ENCODE data around the gene SMAD2. TPM values are rescaled to one million over a fixed set of nuclear protein-coding genes. Genes with fewer than 3 reads are reported as not detected.
"Not testable (repeated sequence)": the region's sequence is repeated elsewhere in the genome, so short reads cannot be mapped to it uniquely, and the experiment has no call there.

The SMAD2 gene
- total and polyA plus RNA-seq, 9 of the 15 experiments (the other 6 are each of a cell fraction or from before 2014, with no cell fraction given): 9.2 to 49.6 (median 33.7) TPM

DNA sequence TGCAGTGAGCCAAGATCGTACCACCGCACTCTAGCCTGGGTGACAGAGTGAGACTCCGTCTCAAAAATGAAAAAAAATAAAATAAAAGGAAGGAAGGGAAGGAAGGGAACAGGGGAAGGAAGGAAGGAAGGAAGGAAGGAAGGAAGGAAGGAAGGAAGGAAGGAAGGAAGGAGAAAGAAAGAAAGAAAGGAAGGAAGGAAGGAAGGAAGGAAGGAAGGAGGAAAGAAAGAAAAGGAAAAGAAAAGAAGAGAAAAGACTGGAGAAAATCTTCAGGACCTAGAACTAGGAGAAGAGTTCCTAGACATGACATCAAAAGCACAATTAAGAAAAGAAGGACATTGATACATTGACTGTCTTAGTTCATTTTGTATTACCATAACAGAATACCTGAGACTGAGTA lies 163.3 kb downstream of the SMAD2 start:
- POLR2A ChIA-PET; H3K79me2 ChIP-seq (ENCODE audit: control insufficient read depth, insufficient read depth, low read length); H3K9ac ChIP-seq (ENCODE audit: insufficient read depth in 1 of 2, low read depth in 2 of 2, low read length in 2 of 2); H3K27ac ChIP-seq (ENCODE audit: extremely low read depth, low read depth, low read length); H3K9me3 ChIP-seq (replicated peaks; ENCODE audit: control insufficient read depth, insufficient read depth, low read depth, low read length); H3K4me3 ChIP-seq; FAIRE-seq; H4K20me1 ChIP-seq (replicated peaks; ENCODE audit: control insufficient read depth, insufficient read depth, low read length); in situ Hi-C loops (cut with MboI); DNase-seq (ENCODE audit: extremely low read depth in 1 of 4, low spot score in 3 of 4); BruUV-seq (replicated peaks); H3K27me3 ChIP-seq (ENCODE audit: control insufficient read depth in 2 of 2, insufficient read depth in 2 of 2, low read length in 2 of 2); H3K36me3 ChIP-seq (ENCODE audit: control insufficient read depth, insufficient read depth, low read length); intact Hi-C loops (cut with micrococcal nuclease); H3K9me1 ChIP-seq (ENCODE audit: control insufficient read depth, insufficient read depth, low read length); ATAC-seq; H3K4me1 ChIP-seq (replicated peaks in 1 of 2; ENCODE audit: control insufficient read depth in 2 of 2, insufficient read depth in 2 of 2, low read length in 2 of 2); H3K4me2 ChIP-seq (ENCODE audit: insufficient read depth, low read length); H2AFZ ChIP-seq (ENCODE audit: low read depth, low read length): not testable (repeated sequence)
- CTCF ChIA-PET (ENCODE audit: low intra/inter-chr PET ratio): interaction anchor here (0.7 kb wide), 1 partner anchor 10 kb away, joined by 3 read pairs; no protein-coding TSS in a partner anchor
- TF ChIP-seq, protein P1, sequence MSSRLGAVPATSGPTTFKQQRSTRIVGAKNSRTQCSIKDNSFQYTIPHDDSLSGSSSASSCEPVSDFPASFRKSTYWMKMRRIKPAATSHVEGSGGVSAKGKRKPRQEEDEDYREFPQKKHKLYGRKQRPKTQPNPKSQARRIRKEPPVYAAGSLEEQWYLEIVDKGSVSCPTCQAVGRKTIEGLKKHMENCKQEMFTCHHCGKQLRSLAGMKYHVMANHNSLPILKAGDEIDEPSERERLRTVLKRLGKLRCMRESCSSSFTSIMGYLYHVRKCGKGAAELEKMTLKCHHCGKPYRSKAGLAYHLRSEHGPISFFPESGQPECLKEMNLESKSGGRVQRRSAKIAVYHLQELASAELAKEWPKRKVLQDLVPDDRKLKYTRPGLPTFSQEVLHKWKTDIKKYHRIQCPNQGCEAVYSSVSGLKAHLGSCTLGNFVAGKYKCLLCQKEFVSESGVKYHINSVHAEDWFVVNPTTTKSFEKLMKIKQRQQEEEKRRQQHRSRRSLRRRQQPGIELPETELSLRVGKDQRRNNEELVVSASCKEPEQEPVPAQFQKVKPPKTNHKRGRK (tag; IDR thresholded peaks at IDR 0.05): 0 out of 2 replicates have a peak, but pooled peaks have one; percentile 19
- 0% methylated on average over 2 of the region's 3 CpGs for WGBS (ENCODE audit: insufficient coverage, low coverage, missing lambda C conversion rate)

Small RNA genes within 50 kb of the gene (small RNA-seq; reads per million reads assigned to genes)
- gene AC120349.2 (not detected), gene MTCO2P2 (0.15 reads per million)
